ENCODE results near the gene CDC27. TPM values are rescaled to one million over a fixed set of nuclear protein-coding genes. Genes with fewer than 3 reads are reported as not detected.

The CDC27 gene
- total and polyA plus RNA-seq, 2 of the 4 experiments (the other 2 are of a cell fraction), result 47.7 to 190 TPM

- ATAC-seq (ENCODE audit: low read depth), result no peak
- no peaks in the 10 kb centered on the region for H3K4me1 ChIP-seq (ENCODE audit: control insufficient read depth, insufficient read depth, low read length)
- peaks cover 0 to 12% of the 10 kb centered on the region in 2 experiments; a peak in 2 of 4 replicates for H3K79me1 ChIP-seq (ENCODE audit: low read depth in 1 of 2, low read length in 2 of 2)
- no TSS peak for BruUV-seq (replicated peaks)
- CTCF ChIA-PET, result no interaction called here
- no peak overlapping the region for H2AFZ ChIP-seq (replicated peaks; ENCODE audit: low read length, poor library complexity)
- H2BK15ac ChIP-seq (ENCODE audit: low read depth, low read length), result no peak overlapping the region
- H3K4me2 ChIP-seq (ENCODE audit: low read depth, low read length), result no peak overlapping the region
- no peak overlapping the region for H2AK9ac ChIP-seq (replicated peaks; ENCODE audit: low read depth, low read length, poor library complexity)
- H3K9me3 ChIP-seq (ENCODE audit: control insufficient read depth, insufficient read depth, low read length), result no peaks in the 10 kb centered on the region
- H3K23ac ChIP-seq (ENCODE audit: low read depth, low read length), result no peak overlapping the region
- no peak overlapping the region for H4K5ac ChIP-seq (ENCODE audit: low read depth, low read length)
- no peak overlapping the region for H2BK120ac ChIP-seq (ENCODE audit: low read depth, low read length)
- dilution Hi-C loops (cut with HindIII; ENCODE audit: low sequenced_read_pairs, unreplicated experiment), result no loop called here
- no peak overlapping the region for H3K4me3 ChIP-seq (ENCODE audit: insufficient read depth, low read depth, low read length)
- H4K20me1 ChIP-seq (ENCODE audit: insufficient read depth, low read length), result peaks cover 25% of the 10 kb centered on the region
- H3K56ac ChIP-seq (ENCODE audit: extremely low read depth, insufficient read depth, low read length), result no peak overlapping the region
- H3K14ac ChIP-seq (replicated peaks; ENCODE audit: low read depth, low read length), result no peak overlapping the region
- no peak overlapping the region for H2BK20ac ChIP-seq (ENCODE audit: low read depth, low read length)
- no peak overlapping the region for H3K9ac ChIP-seq (ENCODE audit: low read depth, low read length)
- in situ Hi-C loops (cut with MboI; ENCODE audit: low sequenced_read_pairs), result no loop called here
- intact Hi-C loops (cut with micrococcal nuclease), result no loop called here
- H3K27ac ChIP-seq (ENCODE audit: insufficient read depth, low read length), result no peak overlapping the region
- no peaks in the 10 kb centered on the region for H3K9me1 ChIP-seq (ENCODE audit: insufficient read depth, low read length)
- no peak overlapping the region for H4K91ac ChIP-seq (ENCODE audit: insufficient read depth, low read depth, low read length)
- H3K4ac ChIP-seq (ENCODE audit: low read depth, low read length), result no peak overlapping the region
- DNase-seq, result no peak
- no peak for TF ChIP-seq RAD21 (IDR thresholded peaks at IDR 0.05; ENCODE audit: low read length)
- TF ChIP-seq NFE2L2 (IDR thresholded peaks at IDR 0.05; ENCODE audit: low read depth, low read length), result no peak
- no peak for TF ChIP-seq POLR2A (IDR thresholded peaks at IDR 0.05; ENCODE audit: low read depth, low read length)
- H3K27me3 ChIP-seq (ENCODE audit: control insufficient read depth, insufficient read depth, low read length), result no peaks in the 10 kb centered on the region
- H4K8ac ChIP-seq (ENCODE audit: low read depth in 2 of 2, low read length in 2 of 2), result no peak overlapping the region
- no peak overlapping the region for H2BK5ac ChIP-seq (ENCODE audit: low read depth, low read length, poor library complexity, severe bottlenecking)
- no peak overlapping the region for H3K18ac ChIP-seq (ENCODE audit: low read depth, low read length)
- H2AK5ac ChIP-seq (ENCODE audit: low read depth, low read length), result no peak overlapping the region
- H3K36me3 ChIP-seq (ENCODE audit: control insufficient read depth, insufficient read depth, low read length), result no peaks in the 10 kb centered on the region
- no CpG with 5 or more reads among the region's 1 CpG for WGBS, 2 experiments (ENCODE audit: extremely low coverage in 2 of 2, insufficient read length in 1 of 2)
- POLR2A ChIA-PET (ENCODE audit: unreplicated experiment), result no interaction called here
These were observed 1.7 kb upstream of the CDC27 start for GRCh38 chr17:47190770-47191169.
